22Rv1 (cell line): Measurements from ENCODE around the gene GCFC2.

Source experiments
- CTCF ChIP-seq: fragments of 450-650 bp; IDR thresholded peaks from 2 replicates; pipeline ENCODE4 v1.5.1; 2017; ENCODE audit warnings: mild to moderate bottlenecking
- ZFX ChIP-seq: fragments of 450-650 bp; IDR thresholded peaks from 2 replicates; pipeline ENCODE4 v1.6.1; 2017; ENCODE audit warnings: antibody characterized with exemption, borderline replicate concordance

- TF ChIP-seq CTCF (peak; percentile 95), ZFX (no peak)
Measured at GRCh38 chr2:75627902-75628504, 82.7 kb downstream of the GCFC2 start.
